GM10266 (cell line): ENCODE data around the gene DMRT2.

Source experiments
- DNase-seq: peaks from one replicate; pipeline ENCODE4 v3.0.0; 2012; ENCODE audit errors: extremely low spot score
- TF ChIP-seq, protein P1 (sequence below): IDR thresholded peaks from 2 replicates; pipeline ENCODE4 v1.5.1; 2012; ENCODE audit warnings: mild to moderate bottlenecking, low read depth; ENCODE audit not compliant: control insufficient read depth, insufficient read depth; ENCODE audit errors: missing control alignments

DMRT2 gene

DNA sequence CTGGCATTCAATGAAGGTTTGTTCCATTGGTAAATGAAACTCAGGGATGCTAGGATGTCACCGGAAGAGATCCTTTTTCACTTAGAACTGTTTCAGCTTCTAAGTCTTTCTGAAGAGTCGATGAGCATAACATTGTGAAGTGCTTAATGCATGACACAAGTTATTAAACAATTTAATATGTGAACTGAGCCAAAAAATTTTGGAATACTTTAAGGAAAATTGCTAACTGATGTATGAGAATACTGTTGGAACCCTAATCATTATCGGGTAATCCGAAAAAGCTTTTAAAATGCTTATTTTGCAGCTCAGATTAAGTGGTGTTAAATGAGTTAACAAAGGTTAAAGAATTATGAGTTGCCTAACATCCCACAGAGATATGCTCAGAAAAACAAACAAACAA lies 34.9 kb downstream of the DMRT2 start:
- TF ChIP-seq, protein P1, sequence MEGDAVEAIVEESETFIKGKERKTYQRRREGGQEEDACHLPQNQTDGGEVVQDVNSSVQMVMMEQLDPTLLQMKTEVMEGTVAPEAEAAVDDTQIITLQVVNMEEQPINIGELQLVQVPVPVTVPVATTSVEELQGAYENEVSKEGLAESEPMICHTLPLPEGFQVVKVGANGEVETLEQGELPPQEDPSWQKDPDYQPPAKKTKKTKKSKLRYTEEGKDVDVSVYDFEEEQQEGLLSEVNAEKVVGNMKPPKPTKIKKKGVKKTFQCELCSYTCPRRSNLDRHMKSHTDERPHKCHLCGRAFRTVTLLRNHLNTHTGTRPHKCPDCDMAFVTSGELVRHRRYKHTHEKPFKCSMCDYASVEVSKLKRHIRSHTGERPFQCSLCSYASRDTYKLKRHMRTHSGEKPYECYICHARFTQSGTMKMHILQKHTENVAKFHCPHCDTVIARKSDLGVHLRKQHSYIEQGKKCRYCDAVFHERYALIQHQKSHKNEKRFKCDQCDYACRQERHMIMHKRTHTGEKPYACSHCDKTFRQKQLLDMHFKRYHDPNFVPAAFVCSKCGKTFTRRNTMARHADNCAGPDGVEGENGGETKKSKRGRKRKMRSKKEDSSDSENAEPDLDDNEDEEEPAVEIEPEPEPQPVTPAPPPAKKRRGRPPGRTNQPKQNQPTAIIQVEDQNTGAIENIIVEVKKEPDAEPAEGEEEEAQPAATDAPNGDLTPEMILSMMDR, result no peak

DNA sequence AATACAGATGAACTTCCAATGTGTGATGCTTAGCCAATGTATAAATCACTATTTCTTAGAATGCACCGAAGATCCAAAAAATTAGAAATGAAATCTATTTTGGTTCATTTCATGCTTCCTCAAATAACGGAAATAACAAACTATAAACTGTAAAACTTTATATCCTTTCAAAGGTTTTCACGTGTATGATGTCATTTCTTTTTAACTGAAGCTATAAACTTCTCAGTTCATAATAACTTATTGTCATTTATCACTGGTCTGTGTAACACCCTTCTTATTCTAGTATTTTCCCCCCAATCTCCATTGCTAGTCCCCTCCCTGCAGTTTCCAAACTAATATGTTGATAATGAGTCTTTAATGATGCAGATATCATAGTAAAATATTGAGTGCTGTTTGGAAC lies 36.4 kb downstream of the DMRT2 start:
- no peak for DNase-seq
- TF ChIP-seq, protein P1, result no peak

More for the DNA sequence above, 34.9 kb downstream of the DMRT2 start:
- DNase-seq, result no peak

DNA sequence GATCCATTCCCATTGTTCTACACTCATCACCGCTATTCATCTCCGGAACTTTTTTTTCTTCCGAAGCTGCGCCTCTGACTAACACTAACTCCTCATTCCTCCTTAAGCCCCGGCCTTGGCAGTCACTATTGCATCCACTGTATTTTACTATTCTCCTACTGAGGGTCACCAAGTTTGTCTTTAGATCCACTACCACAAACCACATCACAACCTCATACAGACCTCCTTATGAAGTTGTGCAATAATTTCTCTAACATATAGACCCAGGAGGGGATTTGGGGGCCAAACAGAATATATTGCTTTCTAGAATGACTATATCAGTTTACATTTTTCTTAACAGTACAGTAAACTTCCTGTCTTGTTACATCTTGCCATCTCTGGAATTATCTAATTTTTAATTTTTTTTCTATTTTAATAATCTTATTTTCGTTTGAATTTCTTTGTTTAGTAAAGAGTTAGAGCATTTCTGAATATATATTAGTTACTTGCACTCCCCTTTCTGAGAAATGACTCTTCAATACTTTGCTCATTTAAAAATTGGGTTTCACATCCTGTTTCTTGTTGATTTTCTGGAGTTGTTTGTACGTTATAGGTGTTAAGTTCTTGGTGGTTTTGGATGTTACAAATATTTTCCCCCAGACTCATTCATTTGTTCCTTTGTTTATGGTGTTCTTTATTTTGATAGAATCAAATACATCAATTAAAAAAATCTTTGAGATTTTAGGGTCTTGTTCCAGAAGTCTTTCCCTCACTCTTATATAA lies 37.1 kb downstream of the DMRT2 start:
- no peak for DNase-seq
- TF ChIP-seq, protein P1, result no peak

DNA sequence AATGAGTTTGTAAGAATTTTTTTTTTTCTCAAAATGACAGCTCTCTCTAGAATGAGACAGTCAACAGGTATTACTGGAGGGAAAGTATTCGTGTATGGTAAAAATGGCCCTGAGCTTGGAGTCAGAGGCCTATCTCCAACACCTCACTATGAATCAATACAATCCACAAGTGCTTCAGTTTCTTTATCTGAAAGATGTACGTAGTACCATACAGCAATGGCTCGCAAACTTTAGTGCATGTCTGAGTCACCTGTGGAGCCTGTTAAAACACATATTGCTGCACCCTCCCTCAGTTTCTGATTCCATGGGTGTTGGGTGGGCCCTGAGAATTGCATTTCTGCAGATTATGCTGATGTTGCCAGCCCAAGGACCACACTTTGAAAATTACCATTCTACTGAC lies 44.6 kb downstream of the DMRT2 start:
- DNase-seq, result no peak
- TF ChIP-seq, protein P1, result no peak

DNA sequence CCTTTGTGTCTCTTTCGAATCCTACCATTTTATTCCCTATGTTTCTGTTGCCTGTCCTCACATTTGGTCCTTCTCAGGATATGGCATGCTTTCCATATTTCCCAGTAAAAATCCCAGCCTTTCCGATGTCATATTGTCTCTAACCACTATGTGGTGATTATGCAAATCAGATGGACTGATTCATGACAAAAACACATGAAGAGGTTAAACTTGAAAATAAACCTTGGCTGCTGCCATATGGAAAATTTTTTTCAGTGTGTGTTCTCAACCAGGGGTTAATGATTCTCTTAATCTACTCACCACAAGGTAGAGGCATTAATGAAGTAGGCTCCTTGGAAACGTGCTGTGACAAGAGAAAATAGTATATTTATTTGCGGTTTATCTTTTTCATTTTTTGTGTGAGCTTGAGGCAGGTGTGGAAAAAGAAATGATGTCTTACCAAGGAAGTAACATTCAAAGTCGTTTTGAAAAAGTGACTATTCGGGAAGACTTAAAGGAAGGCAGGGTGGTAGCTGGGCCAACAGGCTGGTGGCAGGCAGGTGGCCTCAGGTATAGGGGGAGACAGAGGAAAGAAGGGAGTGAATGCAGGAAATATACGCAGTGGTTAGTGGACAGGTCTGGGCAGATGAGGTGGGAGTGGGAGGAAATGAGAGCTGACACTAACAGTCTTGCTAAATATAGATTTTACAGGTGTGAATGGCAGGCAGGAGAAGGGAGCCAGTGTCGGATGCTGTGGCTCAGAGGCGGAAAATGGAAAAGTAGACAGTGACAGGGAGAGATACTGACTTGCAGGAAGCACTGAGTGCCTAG lies 46.2 kb downstream of the DMRT2 start:
- DNase-seq, result no peak
- TF ChIP-seq, protein P1, result no peak

DNA sequence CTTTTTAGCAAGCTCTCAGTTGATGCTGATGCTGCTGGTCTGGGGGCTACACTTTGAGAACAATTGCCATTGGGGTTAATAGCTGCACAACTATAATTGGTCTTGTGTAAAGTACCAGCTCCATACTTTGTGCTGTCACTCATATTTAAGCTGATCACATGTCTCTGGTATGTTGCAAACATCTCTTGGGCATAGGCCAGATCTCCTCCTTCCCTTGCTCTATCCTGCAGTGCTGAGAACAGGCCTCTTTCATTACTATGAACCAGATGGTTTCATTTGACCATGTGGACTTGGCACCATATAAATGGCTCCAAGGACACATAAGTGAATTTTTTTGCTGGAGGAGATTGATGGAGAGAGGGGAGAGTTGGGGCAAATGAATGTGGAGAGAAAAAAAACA lies 48.4 kb downstream of the DMRT2 start:
- DNase-seq, result no peak
- TF ChIP-seq, protein P1, result no peak

DNA sequence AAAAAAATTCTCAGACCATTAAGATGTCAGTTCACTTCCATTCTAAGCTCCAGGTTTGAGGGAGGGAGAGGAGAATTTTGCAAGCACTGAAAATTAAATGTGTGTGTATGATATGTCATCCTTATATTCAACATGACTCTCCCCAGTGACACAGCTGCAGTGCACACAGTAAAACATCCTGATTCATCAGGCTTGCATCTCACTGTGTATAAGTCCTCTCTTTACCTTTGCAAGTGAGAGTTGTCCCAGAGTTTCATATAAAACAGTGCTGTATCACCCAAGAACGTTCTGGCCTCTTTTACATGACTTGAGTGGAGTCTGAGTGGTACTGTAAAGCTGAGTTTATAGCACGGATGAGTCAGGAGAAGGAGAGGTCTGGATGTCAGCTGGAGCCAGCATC lies 50.0 kb downstream of the DMRT2 start:
- TF ChIP-seq, protein P1, result no peak
- no peak for DNase-seq
